Epithelial cell of esophagus (primary cell): ENCODE results near the gene EIF2A.
A peak's percentile ranks its signal among the peaks of the same experiment; 100 is the strongest.
"Not testable (repeated sequence)": the region's sequence is repeated elsewhere in the genome, so short reads cannot be mapped to it uniquely, and the experiment has no call there.

Experiments
- DNase-seq: peaks from one replicate; pipeline ENCODE4 v3.0.0; 2010; ENCODE audit warnings: low read depth
- H3K4me3 ChIP-seq: 2 replicates; pipeline ENCODE4 v1.5.1; 2011; ENCODE audit warnings: mild to moderate bottlenecking, low read length, control low read depth
- TF ChIP-seq, protein P1 (sequence below): IDR thresholded peaks from 2 replicates; pipeline ENCODE4 v1.5.1; 2011; ENCODE audit warnings: low read depth, mild to moderate bottlenecking, low read length, control low read depth, inconsistent platforms; ENCODE audit not compliant: insufficient read depth; ENCODE audit errors: missing control alignments

The EIF2A gene

DNA sequence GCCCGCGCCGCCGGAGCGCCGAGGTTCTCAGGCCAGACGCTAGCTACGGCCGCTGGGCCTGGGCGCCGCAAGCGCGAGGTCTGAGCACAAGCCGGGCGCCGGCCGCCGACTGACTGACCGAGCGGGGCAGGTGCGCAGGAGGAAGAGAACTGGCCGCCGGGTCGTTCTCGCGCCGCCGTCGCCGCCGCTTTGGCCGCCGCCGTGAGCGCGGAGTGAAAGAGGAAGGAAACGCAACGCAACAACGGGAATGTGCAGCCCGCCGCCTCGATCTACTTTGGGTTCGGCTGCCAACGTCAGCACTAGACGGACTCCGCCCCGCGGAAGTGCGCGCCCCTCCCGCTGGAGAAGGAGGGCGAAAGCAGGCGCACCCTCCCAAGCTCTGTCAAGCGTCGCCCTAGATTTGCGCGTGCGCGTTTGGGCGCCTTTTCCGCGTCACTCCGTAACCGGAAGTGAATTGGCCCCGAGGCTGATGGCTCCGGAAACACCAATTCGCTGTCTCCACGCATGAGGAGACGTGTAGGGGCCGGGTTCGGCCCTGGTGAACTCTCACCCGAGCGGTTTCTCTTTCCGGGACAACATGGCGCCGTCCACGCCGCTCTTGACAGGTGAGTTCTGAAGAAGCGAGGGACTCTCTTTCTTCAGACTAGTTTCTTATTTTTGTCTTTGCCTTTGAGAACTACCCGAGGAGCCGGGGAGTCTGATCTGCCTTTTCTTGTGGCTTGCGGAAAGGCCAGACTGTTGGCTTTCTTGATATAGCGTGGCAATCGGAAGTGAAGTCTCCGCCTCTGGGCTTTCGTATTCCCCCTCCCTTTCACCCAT lies at the start of gene EIF2A, which contains the start of gene SERP1:
Gene EIF2A, plus strand, starts transcription at position 562 of the 819 bp plus-strand sequence. Its CDS starts 16 bp downstream, at position 578.
Gene SERP1, minus strand, starts transcription at position 271 of the 819 bp plus-strand sequence. CDS start 361 bp downstream, outside the sequence.
- TF ChIP-seq, protein P1, sequence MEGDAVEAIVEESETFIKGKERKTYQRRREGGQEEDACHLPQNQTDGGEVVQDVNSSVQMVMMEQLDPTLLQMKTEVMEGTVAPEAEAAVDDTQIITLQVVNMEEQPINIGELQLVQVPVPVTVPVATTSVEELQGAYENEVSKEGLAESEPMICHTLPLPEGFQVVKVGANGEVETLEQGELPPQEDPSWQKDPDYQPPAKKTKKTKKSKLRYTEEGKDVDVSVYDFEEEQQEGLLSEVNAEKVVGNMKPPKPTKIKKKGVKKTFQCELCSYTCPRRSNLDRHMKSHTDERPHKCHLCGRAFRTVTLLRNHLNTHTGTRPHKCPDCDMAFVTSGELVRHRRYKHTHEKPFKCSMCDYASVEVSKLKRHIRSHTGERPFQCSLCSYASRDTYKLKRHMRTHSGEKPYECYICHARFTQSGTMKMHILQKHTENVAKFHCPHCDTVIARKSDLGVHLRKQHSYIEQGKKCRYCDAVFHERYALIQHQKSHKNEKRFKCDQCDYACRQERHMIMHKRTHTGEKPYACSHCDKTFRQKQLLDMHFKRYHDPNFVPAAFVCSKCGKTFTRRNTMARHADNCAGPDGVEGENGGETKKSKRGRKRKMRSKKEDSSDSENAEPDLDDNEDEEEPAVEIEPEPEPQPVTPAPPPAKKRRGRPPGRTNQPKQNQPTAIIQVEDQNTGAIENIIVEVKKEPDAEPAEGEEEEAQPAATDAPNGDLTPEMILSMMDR, result no peak
- DNase-seq, result peak; percentile 99
- H3K4me3 ChIP-seq, result peak within 1 kb of the TSS; percentile 84

DNA sequence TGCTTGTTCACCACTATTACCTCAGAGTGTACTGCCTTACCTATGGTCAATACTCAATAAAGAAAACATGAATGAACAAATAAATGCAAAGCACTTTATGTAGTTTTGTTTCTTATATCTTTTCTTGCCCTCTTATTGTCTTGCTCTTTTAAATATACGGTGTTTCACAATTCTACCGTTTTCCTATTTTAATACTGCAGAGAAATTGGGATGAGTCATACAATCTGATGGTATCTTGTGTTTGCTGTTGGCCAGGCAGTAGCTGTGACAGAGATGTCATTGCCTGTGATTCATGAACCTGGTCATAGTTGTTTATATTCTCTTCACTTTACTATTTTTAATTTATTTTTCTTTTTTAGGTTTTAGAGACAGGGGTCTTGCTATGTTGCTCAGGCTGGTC lies 48.6 kb upstream of the EIF2A start:
- peak; percentile 63 for DNase-seq
- no peak overlapping the region for H3K4me3 ChIP-seq
- TF ChIP-seq, protein P1, result no peak

DNA sequence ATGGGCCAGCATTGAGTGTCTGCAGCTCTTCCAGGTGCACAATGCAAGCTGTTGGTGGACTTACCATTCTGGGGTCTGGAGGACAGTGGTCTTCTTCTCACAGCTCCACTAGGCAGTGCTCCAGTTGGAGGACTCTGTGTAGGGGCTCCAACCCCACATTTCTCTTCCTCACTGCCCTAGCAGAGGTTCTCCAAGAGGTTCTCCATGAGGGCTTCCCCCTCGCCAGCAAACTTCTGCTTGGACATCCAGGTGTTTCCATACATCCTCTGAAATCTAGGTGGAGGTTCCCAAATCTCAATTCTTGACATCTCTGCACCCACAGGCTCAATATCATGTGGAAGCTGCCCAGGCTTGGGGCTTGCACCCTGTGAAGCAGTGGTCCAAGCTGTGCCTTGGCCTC lies 45.6 kb upstream of the EIF2A start:
- not testable (repeated sequence) for DNase-seq, H3K4me3 ChIP-seq

DNA sequence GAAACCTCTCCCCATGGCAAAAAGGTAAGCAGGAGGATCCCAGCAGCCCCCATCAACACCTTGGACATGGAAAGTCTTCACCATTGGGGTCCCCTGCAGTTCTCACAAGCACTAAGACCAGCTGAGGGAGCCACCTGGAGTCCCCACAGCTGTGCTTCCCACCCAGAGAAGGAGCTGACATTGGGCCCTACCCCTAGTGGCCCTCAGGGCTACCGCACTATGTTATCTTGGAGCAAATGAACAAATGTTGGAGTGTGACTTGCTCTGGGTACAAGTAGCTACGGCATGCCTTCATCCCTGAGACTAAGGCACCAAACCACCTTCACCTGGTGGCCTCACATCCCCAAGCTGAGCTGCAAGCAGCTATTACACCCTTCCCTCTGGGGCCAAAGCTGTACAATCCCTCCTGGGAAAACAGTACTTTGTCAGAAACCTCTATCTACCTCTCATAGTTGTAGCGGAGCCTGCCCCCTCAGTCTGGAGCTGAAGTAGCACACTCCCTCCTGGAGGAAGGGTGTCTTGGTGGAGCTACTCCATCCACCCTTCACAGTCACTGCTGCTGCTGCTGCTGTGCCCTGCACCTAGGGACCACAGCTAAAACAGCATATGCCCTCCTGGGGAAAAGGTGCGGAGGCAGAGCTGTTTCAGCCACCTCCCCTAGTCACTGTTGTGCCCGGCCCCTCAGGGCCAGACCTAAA lies 43.0 kb upstream of the EIF2A start:
- TF ChIP-seq, protein P1, result no peak
- DNase-seq, result no peak
- H3K4me3 ChIP-seq, result no peak overlapping the region

DNA sequence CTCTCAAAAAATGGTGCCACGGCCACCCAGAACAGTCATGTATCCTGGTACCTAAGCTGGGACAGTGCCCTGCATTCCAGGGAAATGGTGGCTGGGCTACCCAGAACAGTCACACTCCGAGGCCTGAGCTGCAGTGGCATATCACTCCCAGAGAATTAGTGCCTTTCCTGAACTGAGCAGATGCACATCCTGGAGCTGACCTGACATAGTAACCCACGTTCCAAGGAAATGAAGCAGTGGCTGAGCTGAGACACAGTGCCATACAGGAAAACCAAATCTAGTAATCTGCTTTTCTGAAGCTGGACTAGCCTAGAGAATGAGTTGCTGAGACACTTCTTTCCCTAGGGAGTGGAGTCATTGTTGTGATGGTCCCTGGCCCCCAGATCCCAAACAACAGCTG lies 42.1 kb upstream of the EIF2A start:
- H3K4me3 ChIP-seq, result no peak overlapping the region
- TF ChIP-seq, protein P1, result no peak
- no peak for DNase-seq

DNA sequence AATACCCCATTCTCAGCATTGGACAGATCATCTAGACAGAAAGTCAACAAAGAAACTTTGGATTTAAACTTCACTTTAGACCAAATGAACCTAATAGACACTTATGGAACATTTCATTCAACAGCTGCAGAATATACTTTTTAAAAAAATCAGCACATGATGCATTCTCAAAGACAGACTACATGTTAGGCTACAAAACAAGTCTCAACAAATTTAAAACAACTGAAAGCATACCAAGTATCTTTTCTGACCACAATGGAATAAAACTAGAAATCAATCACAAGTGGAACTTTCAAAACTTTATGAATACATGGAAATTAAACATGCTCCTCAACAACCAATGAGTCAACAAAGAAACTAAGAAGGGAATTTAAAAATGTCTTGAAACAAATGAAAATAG lies 38.2 kb upstream of the EIF2A start:
- peak; percentile 43 for DNase-seq
- TF ChIP-seq, protein P1, result no peak
- no peak overlapping the region for H3K4me3 ChIP-seq

DNA sequence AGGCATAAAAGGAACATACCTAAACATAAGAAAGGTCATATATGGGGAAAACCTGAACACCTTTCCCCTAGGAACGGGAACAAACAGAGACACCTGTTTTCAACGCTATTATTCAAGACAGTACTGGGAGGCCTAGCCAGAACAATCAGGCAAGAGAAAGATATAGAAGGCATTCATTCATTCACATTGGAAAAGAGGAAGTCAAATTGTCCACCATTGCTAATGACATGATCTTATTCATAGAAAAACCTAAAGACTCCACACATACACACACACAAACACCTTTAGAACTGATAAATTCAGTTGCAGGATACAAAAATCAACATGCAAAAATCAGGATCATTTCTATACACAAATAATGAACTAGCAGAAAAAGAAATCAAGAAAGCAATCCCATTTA lies 36.8 kb upstream of the EIF2A start:
- DNase-seq, result no peak
- TF ChIP-seq, protein P1, result no peak
- no peak overlapping the region for H3K4me3 ChIP-seq
